ES-I3 (cell line): ENCODE results near the gene B4GALNT4.
"Not testable (repeated sequence)": the region's sequence is repeated elsewhere in the genome, so short reads cannot be mapped to it uniquely, and the experiment has no call there.

Experiments
- H3K36me3 ChIP-seq: 2 replicates; pipeline ENCODE4 v1.6.1; 2013; ENCODE audit warnings: mild to moderate bottlenecking, low read length, control low read depth, moderate library complexity; ENCODE audit not compliant: insufficient read depth
- H3K4me1 ChIP-seq: 2 replicates; pipeline ENCODE4 v1.6.1; 2013; ENCODE audit warnings: mild to moderate bottlenecking, control low read depth, low read length; ENCODE audit not compliant: insufficient read depth
- H3K9ac ChIP-seq: 2 replicates; pipeline ENCODE4 v1.6.1; 2013; ENCODE audit warnings: low read depth, mild to moderate bottlenecking, low read length, moderate library complexity
- H3K9me3 ChIP-seq: 2 replicates; pipeline ENCODE4 v1.6.1; 2013; ENCODE audit warnings: mild to moderate bottlenecking, low read length, moderate library complexity; ENCODE audit not compliant: control insufficient read depth, insufficient read depth

Gene B4GALNT4

DNA sequence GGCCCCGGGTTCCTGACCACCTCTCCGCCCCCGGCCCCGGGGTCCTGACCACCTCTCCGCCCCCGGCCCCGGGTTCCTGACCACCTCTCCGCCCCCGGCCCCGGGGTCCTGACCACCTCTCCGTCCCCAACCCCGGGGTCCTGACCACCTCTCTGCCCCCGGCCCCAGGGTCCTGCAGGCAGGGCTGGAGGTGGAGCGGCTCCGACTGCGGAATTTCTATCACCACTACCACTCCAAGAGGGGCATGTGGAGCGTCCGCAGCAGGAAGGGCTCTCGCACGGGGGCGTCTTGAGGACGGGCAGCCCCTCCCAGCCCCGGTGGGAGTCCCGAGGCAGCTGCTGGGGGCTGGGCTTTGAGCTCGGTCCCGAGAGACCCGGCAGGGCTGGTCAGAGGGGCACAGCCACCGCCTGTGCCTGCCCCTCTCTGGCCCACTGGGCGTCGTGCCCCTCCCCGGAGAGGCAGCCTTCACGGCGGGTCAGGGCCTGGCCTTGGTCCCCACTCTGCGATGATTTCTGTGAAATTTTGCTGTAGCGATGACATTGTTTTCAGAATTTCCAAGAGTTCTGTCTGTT, 12.3 kb downstream of the B4GALNT4 start:
- Histone ChIP-seq H3K36me3 (no peaks in the 10 kb centered on the region), H3K9me3 (no peaks in the 10 kb centered on the region), H3K4me1 (no peaks in the 10 kb centered on the region), H3K9ac (no peak overlapping the region)

DNA sequence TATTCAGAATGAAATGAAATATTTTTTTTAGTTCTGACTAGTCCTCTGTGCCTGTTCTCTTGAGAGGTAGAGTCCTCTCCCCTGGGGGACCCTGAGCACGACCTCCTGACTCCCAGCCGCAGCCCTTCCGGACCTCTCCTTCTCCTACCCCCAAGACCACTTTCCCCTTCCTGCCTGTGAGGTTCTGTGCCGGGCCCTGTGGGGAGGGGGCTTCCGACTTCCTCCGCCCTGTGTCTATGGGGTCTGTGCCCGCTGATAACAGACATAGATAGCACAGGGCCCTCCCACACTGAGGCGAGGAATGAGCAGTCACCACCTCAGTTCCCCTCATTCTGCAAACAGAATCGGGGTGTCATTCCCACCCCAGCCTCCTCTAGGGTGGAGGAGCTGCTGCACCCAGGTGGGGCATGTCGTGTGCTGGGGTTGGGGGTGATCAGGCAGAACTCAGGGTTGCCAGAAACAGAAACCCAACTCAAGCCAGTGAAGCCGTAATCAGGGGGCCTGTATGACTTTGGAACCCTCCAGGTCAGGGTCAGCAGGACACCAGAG, 12.9 kb downstream of the B4GALNT4 start:
- H3K36me3 ChIP-seq: no peaks in the 10 kb centered on the region
- no peak overlapping the region for H3K9ac ChIP-seq
- H3K4me1 ChIP-seq: no peaks in the 10 kb centered on the region
- no peaks in the 10 kb centered on the region for H3K9me3 ChIP-seq

DNA sequence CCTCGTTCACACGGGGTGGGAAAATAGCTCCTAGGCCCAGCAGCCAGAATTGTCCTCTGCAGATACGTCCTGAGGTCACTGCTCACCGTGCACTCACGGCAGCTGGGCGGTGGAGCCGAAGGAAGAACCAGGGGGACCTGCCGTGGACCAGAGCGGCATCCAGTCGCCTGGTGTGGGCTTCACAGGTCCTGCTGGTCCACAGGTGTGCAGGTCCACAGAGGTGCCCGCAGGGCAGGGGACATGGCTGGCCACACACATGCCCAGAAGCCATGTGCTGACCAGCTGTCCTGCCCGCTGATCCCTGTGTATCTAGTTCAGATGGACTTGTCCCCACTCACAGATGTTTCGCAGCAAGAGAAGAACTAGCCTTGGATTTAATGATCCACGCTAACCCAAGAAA, 14.1 kb downstream of the B4GALNT4 start:
- H3K36me3 ChIP-seq: no peaks in the 10 kb centered on the region
- H3K4me1 ChIP-seq: no peaks in the 10 kb centered on the region
- no peak overlapping the region for H3K9ac ChIP-seq
- no peaks in the 10 kb centered on the region for H3K9me3 ChIP-seq

DNA sequence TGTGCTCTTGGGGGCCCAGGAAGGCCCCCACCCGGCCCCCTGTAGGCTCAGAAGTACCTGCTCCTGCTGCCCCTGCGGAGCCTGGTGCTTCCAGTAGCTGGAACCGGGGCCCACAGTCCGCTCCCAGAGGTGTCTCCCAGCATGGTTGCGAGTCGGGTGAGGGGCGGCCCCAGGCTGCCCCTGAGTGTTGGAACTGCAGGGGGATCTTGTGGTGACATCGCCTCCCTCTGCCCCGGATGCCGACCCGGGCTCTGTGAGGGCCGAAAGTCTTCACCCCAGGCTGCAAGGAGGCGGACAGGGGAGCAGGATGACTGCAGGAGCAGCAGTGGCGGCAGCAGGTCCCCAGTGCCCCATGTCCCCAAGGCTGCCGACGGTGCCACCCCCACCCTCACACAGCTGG, 15.2 kb downstream of the B4GALNT4 start:
- Histone ChIP-seq H3K36me3 (no peaks in the 10 kb centered on the region), H3K4me1 (no peaks in the 10 kb centered on the region), H3K9me3 (no peaks in the 10 kb centered on the region), H3K9ac (no peak overlapping the region)

DNA sequence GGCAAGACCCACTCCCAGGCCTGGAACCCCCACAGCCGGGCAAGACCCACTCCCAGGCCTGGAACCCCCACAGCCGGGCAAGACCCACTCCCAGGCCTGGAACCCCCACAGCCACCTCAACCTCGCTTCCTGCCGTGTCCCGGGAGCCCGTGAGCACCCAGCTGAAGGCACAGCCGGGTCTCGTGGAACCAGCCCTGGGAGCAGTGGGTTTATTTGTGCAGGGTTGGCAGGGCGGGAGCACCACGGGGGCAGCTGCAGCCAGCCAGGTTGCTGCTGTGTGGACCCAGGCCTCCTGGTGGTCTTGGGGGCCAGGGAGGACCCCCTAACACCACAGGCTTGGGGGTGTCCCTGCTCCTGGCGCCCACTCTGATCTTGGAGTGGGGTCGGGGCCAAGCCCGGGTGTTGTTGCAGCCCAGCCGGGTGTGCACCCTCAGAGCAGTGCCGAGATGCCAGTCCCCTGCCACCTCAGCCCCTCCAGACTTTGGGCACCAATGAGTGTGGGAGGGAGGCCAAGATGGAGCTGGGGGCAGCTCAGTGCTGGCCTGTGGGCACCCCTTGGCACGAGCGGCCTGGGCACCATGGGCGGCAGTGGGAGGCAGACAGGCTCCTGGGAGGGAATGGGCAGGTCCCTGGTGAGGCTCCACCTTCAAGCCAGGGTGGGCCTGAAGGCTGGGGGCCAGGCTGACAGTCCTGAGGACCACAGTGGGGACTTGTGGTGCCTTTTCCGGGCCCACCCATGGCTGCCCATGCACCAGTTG, 16.5 kb downstream of the B4GALNT4 start:
- Histone ChIP-seq H3K9ac (no peak overlapping the region), H3K9me3 (no peaks in the 10 kb centered on the region), H3K4me1 (no peaks in the 10 kb centered on the region), H3K36me3 (no peaks in the 10 kb centered on the region)

DNA sequence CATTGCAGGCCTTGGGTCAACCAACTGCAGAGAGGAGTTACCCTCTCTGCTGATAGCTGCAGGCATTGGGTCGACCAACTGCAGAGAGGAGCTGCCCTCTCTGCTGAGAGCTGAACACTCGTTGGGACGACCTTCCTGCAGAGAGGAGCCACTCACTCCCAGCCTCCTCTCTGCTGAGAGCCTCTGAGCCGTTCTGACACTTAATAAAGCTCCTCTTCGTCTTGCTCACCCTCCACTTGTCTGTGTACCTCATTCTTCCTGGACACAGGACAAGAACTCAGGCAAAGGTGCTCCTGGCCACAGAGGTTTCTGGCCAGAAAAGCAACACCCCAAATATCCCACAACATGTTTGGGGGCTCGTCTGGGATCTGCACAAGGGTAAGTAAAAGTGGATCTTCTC, 17.2 kb downstream of the B4GALNT4 start:
- Histone ChIP-seq H3K9ac (no peak overlapping the region), H3K36me3 (no peaks in the 10 kb centered on the region), H3K4me1 (no peaks in the 10 kb centered on the region), H3K9me3 (no peaks in the 10 kb centered on the region)

DNA sequence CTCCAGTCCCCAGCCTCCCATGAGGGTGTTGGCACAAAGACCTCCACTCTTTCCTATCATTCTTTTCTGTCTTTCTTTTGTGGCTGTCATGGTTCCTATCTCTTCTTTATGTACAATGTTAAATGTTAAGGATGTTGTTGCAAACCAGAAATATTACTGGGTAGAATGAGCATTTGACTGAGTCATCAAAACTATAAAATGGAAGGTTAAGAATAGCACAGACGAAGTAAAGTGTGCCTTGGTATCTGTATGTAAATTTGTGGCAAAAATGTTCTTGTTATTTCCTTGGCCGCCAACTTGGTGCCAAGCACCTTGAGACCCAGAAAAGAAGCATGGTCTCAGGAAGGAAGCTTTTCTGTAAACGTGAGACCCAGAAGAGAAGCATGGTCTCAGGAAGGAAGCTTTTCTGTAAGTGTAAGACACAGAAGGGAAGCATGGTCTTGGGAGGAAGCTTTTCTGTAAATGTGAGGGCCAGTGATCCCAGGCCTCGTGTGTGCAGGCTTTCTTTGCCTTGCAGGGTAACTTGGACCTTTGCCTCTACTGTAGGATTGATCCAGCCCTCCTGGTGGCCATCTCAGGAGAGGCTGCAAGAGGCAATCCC, 18.0 kb downstream of the B4GALNT4 start:
- Histone ChIP-seq H3K9ac (no peak overlapping the region), H3K4me1 (no peaks in the 10 kb centered on the region; the same call in 1 of the 2 replicates), H3K36me3 (no peaks in the 10 kb centered on the region), H3K9me3 (no peaks in the 10 kb centered on the region)

DNA sequence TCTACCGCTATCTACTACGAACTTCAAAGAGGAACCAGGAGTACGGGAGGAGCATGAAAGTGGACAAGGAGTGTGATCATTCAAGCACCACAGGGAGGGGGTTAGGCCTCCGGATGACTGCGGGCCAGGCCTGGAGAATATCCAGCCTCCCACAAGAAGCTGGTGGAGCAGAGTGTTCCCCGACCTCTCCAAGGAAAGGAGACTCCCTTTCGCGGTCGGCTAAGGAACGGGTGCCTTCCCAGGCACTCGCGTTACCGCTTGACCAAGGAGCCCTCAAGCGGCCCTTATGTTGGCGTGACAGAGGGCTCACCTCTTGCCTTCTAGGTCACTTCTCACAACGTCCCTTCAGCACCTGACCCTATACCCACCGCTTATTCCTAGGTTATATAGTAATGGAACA, 20.1 kb downstream of the B4GALNT4 start:
- H3K36me3 ChIP-seq, H3K4me1 ChIP-seq, H3K9me3 ChIP-seq, H3K9ac ChIP-seq: not testable (repeated sequence)

DNA sequence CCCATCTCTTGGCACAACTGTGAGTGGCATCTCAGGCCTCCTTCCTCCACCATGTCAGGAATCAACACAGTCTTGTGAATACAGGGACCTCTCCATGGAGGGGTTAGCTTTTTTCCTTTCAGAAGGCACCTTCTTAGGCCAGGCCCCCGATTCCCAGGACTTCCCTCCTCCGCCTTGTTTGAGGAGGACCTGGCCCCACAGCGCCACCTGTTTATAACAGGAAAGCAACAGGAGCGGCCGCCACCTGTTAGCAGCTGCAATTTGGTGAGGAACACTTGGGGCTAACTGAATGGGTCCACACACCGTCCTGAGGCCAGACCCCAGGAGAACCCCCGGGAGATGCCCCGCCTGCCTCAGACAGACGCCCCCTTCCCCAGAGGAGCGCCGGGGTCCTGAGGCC, 20.9 kb downstream of the B4GALNT4 start:
- H3K9me3 ChIP-seq: no peaks in the 10 kb centered on the region
- H3K36me3 ChIP-seq: no peaks in the 10 kb centered on the region
- no peak overlapping the region for H3K9ac ChIP-seq
- peaks cover 6% of the 10 kb centered on the region; the same call in 1 of the 2 replicates for H3K4me1 ChIP-seq

DNA sequence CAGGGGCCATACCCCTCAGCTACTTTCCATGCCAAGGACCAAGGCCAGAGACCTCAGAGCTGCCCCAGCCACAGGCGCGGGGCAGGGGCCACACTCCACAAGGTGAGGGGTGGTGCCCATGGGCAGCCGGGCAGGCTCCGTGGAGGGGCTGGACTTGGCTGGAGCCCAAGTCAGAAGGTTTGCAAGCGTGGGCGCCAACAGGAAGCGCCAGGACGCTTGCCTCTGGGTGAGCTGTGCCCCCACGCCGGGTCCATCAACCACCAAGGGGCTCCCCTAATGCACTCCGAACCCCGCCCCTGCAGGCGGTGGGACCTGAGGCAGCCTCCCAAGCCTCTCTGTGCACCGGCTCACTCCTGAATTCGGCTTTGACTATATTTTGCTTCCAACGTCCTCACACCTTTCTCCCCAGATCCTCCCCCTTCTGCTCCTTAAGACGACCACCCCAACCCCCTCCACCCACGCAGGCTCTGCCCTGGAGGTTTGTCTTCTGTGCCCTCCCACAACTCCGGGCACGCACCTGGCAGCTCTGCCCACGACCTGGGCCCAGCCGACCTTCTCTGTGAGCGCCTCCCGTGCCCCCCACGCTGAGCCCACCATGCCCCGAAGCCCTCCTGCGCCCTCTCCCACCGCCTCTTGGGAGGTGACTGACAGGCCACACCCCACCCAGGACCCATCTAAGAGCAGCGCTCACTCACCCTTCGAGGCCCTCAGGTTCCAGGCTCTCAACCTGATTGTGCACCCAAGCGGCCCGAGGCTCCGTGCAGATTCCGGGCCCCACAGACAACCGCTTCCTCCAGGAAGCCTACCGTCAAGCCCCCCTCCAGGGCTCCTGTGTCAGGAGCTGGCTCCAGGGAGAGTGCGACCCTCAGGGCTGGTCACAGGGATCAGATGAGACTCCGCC, 22.1 kb downstream of the B4GALNT4 start:
- Histone ChIP-seq H3K4me1 (peaks cover 6% of the 10 kb centered on the region; the same call in 1 of the 2 replicates), H3K9ac (no peak overlapping the region), H3K9me3 (no peaks in the 10 kb centered on the region), H3K36me3 (no peaks in the 10 kb centered on the region)

DNA sequence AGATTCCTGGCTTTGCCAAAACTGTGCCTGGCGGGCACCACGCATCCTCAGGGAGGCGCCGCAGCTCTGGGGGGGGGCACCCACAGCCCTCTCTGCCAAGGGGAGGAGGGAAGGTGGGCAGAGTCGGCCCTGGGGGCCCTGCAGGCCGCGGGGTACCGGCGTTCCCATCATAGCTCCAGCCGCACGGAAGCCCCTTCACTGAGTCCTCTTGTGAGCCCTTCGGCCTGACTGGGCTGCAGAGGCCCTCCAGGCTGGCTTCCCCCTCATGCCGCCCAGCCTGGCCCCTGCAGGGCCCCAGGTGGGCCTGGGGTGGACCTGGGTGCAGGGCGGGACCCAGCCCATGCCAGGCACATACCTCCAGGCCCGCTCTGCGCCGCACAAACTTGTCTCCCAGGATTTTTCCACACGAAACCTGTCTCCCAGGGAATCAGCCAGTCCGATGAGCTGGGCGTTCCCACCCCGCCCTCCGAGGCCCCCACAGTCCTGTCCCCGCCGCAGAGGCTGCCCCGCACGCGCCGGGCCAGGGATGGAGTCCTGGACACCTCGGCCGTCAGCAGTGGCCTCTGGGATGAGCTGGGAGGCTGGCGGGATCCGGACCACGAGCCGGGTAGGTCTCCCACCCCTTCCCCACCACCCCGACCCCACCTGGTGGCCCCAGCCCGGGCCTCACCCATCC, 22.9 kb downstream of the B4GALNT4 start:
- no peaks in the 10 kb centered on the region for H3K36me3 ChIP-seq
- no peak overlapping the region for H3K9ac ChIP-seq
- peaks cover 6% of the 10 kb centered on the region; the same call in 1 of the 2 replicates for H3K4me1 ChIP-seq
- no peaks in the 10 kb centered on the region for H3K9me3 ChIP-seq

DNA sequence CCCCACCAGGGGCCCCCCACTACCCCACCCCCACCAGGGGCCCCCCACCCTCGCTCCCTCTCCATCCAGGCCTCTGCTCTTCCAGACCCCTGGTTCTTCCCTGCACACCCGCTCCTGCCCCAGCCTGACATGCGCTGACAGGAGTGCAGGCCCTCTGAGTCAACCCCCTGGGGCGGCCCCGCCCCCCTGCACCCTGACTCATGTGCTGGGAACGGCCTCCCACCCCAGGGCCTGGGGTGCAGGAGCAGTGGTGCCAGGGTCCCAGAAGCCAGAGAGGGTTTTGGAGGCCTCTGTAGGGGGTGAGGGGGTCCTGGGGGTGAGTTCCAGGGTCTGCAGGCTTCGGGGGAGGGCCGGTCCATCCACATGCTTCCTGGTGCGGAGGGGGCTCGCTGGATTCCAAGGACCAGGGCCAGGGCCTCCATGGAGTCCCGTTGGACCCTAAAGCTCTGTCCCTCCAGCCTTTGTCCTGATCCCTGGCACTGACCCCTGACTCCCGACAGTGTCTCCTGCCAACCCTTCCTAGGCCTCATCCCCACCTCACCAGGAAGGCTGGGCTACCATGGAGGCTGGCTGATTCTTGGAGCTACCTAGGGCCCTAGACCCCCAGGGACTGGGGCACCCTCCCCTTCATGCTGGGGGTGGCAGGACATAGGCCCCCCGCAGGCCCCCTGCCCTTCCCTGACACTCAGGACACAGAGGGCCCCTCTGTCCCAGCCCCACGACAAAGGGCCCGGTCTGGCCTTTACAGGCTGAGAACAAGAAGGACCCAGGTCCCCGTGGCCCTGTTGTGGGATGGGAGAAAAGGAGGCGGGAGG, 24.1 kb downstream of the B4GALNT4 start:
- Histone ChIP-seq H3K4me1 (peaks cover 6% of the 10 kb centered on the region; the same call in 1 of the 2 replicates), H3K36me3 (no peaks in the 10 kb centered on the region), H3K9me3 (no peaks in the 10 kb centered on the region), H3K9ac (peak overlapping the region; percentile 14; the same call in 1 of the 2 replicates)
